Measurements from ENCODE around the gene MED12L. TPM values are rescaled to one million over a fixed set of nuclear protein-coding genes. Genes with fewer than 3 reads are reported as not detected.

The MED12L gene
- total RNA-seq, 1 experiment from 2014 or later, result 6.4 TPM

DNA sequence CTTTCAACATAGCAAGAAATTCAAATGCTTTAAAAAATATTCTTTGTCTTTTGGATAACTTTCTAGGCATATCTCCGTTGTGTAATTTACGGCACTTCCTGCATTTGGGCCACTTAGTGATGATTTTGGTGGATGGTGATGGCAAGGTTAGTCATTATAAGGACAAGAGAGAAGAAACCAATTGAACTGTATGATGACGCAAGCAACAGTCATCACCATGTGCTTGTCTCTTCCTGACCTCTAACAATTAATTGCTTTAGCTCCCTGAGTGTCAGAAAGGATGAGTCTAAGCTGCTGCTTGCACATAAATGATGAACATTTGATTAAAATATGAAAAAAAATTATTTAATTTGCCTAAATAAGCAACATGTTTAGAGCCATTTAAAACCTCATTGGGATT is 310.3 kb downstream of the MED12L start:
- TF ChIP-seq JUND (IDR thresholded peaks at IDR 0.05), result peak; percentile 26; the same call in 1 of the 2 replicates
- TF ChIP-seq ELF1 (IDR thresholded peaks at IDR 0.05; ENCODE audit: borderline replicate concordance, low read depth), result no peak
- TF ChIP-seq, protein P1, sequence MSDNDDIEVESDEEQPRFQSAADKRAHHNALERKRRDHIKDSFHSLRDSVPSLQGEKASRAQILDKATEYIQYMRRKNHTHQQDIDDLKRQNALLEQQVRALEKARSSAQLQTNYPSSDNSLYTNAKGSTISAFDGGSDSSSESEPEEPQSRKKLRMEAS (IDR thresholded peaks at IDR 0.05), result no peak
- no peak for TF ChIP-seq SRF (IDR thresholded peaks at IDR 0.05; ENCODE audit: low read depth)
- peak; percentile 46 for TF ChIP-seq CEBPB (IDR thresholded peaks at IDR 0.05; ENCODE audit: low read depth)
- no peak for TF ChIP-seq TCF7L2 (IDR thresholded peaks at IDR 0.05; ENCODE audit: borderline replicate concordance, extremely low read depth, insufficient read depth, insufficient read length)
- TF ChIP-seq, protein P2, sequence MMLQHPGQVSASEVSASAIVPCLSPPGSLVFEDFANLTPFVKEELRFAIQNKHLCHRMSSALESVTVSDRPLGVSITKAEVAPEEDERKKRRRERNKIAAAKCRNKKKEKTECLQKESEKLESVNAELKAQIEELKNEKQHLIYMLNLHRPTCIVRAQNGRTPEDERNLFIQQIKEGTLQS (IDR thresholded peaks at IDR 0.05), result no peak
- no peak for TF ChIP-seq ZNF274 (IDR thresholded peaks at IDR 0.05; ENCODE audit: low read depth, low read length)
- no peak for TF ChIP-seq EZH2 (IDR thresholded peaks at IDR 0.05)
- TF ChIP-seq EZH2phosphoT487 (IDR thresholded peaks at IDR 0.05; ENCODE audit: borderline replicate concordance), result no peak
- no peak for TF ChIP-seq SP1 (IDR thresholded peaks at IDR 0.05; ENCODE audit: low read depth)
- TF ChIP-seq RAD21 (IDR thresholded peaks at IDR 0.05; ENCODE audit: low read depth), result no peak
- TF ChIP-seq SIN3A (IDR thresholded peaks at IDR 0.05; ENCODE audit: low read depth), result no peak
- peak; percentile 43; the same call in 1 of the 2 replicates for TF ChIP-seq FOSL1 (IDR thresholded peaks at IDR 0.05; ENCODE audit: low read depth)
- TF ChIP-seq CBX3 (IDR thresholded peaks at IDR 0.05; ENCODE audit: low read depth), result no peak
- POLR2A ChIA-PET, result no interaction called here
- no TSS peak for BruUV-seq (replicated peaks)
- RAD21 ChIA-PET (ENCODE audit: low non-redundant PET in 1 of 2, low total read pairs in 2 of 2, uncharacterized antibody in 2 of 2, unreplicated experiment in 2 of 2), result no interaction called here
- Histone ChIP-seq H3K27ac (ENCODE audit: low read depth, low read length) (no peak overlapping the region), H3K4me3 (replicated peaks in 1 of 2; ENCODE audit: low read depth in 1 of 2, low read length in 2 of 2) (no peak overlapping the region), H3K36me3 (ENCODE audit: control insufficient read depth in 1 of 2, insufficient read depth in 2 of 2, low read length in 2 of 2) (no peaks in the 10 kb centered on the region), H2AFZ (ENCODE audit: low read depth, low read length, poor library complexity, severe bottlenecking) (no peak overlapping the region), H3K79me2 (ENCODE audit: insufficient read depth, low read length) (no peaks in the 10 kb centered on the region), H3K4me1 (ENCODE audit: control insufficient read depth in 1 of 2, insufficient read depth in 2 of 2, low read length in 2 of 2) (no peaks in the 10 kb centered on the region), H3K9me3 (ENCODE audit: control insufficient read depth in 1 of 2, insufficient read depth in 1 of 2, low read depth in 1 of 2, low read length in 2 of 2) (no peaks in the 10 kb centered on the region), H3K9ac (ENCODE audit: low read length) (no peak overlapping the region), H3K27me3 (ENCODE audit: insufficient read depth, low read length) (no peaks in the 10 kb centered on the region), H3K9me2 (ENCODE audit: insufficient read depth) (no peaks in the 10 kb centered on the region), H3K4me2 (ENCODE audit: low read length) (no peak overlapping the region), H4K20me1 (ENCODE audit: insufficient read depth) (no peaks in the 10 kb centered on the region)
- ATAC-seq (no peak), DNase-seq (ENCODE audit: low read depth, low spot score) (no peak)
- CTCF ChIA-PET, result no interaction called here
- intact Hi-C loops (cut with micrococcal nuclease), result no loop called here
